GM10248 (cell line): ENCODE measurements around the gene SACM1L.

ENCODE experiments used
- CTCF ChIA-PET: fragments of 300-600 bp; sonication (Branson Sonifier 250); formaldehyde crosslinking; extraction: SDS; loops from one replicate; lab custom pipeline; 2021; ENCODE audit warnings: antibody characterized with exemption; lab: Yijun Ruan, JAX
- POLR2A ChIA-PET: fragments of 350-650 bp; sonication (Branson Sonifier 250); formaldehyde crosslinking; extraction: SDS; loops from one replicate; lab custom pipeline; 2020; ENCODE audit warnings: antibody characterized with exemption; lab: Yijun Ruan, JAX
- DNase-seq: peaks from one replicate; pipeline ENCODE4 v3.0.0; 2012; ENCODE audit errors: extremely low spot score
- TF ChIP-seq, protein P1 (sequence below): IDR thresholded peaks from 2 replicates; pipeline ENCODE4 v1.5.1; 2012; ENCODE audit warnings: mild to moderate bottlenecking, low read depth; ENCODE audit errors: extremely low read depth, missing control alignments, control extremely low read depth

Gene SACM1L

DNA sequence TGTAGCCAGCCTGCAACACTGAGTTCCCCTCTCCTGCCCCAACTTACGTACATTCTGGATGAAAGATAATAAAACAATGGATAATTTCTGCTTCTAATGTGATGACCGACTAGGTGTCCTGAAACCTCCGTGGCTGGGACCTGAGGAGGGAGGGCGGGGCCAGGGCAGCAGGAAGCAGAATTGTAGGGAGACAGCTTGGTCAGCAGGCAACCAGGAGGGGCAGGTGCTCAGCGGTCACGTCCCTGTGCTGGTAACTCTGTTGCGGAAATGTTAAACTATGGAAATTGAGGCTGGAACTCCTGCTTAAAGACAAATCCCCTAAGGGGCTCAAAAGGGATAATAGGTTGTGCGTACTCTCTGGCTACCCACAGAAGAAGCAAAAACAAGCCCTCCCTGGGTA, 76.8 kb downstream of the SACM1L start:
- TF ChIP-seq, protein P1, sequence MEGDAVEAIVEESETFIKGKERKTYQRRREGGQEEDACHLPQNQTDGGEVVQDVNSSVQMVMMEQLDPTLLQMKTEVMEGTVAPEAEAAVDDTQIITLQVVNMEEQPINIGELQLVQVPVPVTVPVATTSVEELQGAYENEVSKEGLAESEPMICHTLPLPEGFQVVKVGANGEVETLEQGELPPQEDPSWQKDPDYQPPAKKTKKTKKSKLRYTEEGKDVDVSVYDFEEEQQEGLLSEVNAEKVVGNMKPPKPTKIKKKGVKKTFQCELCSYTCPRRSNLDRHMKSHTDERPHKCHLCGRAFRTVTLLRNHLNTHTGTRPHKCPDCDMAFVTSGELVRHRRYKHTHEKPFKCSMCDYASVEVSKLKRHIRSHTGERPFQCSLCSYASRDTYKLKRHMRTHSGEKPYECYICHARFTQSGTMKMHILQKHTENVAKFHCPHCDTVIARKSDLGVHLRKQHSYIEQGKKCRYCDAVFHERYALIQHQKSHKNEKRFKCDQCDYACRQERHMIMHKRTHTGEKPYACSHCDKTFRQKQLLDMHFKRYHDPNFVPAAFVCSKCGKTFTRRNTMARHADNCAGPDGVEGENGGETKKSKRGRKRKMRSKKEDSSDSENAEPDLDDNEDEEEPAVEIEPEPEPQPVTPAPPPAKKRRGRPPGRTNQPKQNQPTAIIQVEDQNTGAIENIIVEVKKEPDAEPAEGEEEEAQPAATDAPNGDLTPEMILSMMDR = no peak
- POLR2A ChIA-PET = no interaction called here
- no peak for DNase-seq
- CTCF ChIA-PET = interaction anchor here (7.3 to 7.8 kb wide), 2 partner anchors 165 to 173 kb away, joined by 48 to 155 read pairs; no protein-coding TSS in a partner anchor

- POLR2A ChIA-PET = interaction anchor here (0.8 kb wide), 1 partner anchor 111 kb away, joined by 5 read pairs; no protein-coding TSS in a partner anchor
- DNase-seq = no peak
- CTCF ChIA-PET = interaction anchor here (1.6 to 9.9 kb wide), 4 partner anchors 9 to 307 kb away, joined by 3 to 73 read pairs (median 8); no protein-coding TSS in a partner anchor
These were observed 82.1 kb downstream of the SACM1L start for GRCh38 chr3:45771166-45771775.

DNA sequence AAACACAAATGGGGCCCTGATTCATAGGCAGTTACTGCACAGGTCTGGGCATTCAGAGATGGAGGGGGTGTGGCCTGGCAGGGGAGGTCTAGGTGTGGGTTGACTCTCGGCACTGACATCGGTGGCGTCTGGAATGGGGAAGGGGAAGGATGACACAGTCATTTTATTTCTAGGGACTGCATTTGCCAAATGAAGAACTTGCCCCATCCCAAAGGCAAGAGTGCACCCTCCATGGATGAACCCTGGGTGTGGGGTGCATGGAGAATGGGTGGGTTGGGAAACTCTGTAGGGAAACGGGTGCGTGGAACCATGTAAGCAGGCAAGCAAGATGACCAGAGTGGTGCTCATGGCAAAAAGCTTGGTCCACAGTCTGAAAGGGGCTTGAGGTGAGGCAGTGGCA, 82.6 kb downstream of the SACM1L start:
- TF ChIP-seq, protein P1 = no peak
- POLR2A ChIA-PET = no interaction called here
- DNase-seq = no peak
- CTCF ChIA-PET = interaction anchor here (1.6 to 9.9 kb wide), 4 partner anchors 10 to 306 kb away, joined by 3 to 73 read pairs (median 8); no protein-coding TSS in a partner anchor

More at GRCh38 chr3:45771166-45771775, 82.1 kb downstream of the SACM1L start:
- TF ChIP-seq, protein P1 = no peak

DNA sequence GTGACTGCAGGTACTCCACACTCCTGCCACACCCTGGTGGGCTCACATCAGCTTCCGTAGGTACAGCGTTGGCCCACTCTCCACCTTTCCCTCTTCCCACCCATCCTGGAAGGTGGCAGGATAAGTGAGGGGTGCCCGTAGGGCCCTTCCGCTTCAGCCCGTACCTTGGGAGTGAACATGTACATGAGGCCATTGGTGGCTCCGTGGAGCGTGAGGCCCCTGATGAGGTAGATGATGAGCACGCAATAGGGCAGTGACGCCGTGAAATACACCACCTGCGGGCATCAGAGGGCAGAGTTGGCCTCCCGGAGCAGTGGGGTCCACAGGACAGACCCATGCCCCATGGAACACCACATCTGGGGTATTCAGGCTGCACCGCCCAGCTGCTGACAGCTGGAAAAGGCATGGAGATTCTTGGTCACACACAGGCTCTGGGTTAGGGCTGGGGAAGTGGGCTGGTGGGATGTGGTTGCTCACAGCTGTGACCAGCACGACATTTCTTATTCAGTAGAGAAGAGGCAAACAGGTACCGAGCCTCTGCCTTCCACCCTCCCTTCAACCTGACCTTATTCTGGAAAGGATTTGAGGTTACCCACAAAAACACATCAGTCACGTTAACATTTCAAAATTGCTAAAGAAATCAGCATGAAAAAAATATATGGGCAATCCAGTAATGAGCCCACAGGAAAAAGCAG, 83.3 kb downstream of the SACM1L start:
- CTCF ChIA-PET = interaction anchor here (1.6 to 9.9 kb wide), 3 partner anchors 9 to 18 kb away, joined by 3 to 73 read pairs (median 4); no protein-coding TSS in a partner anchor
- no peak for DNase-seq

DNA sequence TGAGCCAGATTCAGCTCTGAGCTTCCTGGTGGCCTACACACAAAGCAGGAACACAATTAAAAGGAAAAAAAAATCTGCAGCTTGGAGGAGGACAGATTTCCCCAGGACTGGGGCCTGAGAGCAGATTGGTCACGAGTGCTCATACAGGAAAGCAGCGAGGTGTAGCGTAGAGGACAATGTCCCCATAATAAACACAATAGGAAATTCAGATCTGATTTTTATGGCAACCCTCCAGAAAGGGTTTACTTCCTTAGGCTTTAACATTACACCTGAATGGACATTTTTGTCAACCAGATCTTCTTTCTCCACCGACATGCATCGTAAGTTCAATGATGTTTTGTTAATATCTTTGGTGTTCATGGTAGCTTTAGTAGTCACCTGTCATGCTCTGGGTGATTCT, 83.9 kb downstream of the SACM1L start:
- TF ChIP-seq, protein P1 = no peak
- ChIA-PET POLR2A (no interaction called here), CTCF (interaction anchor here (1.6 to 9.9 kb wide), 2 partner anchors 11 to 18 kb away, joined by 4 to 73 read pairs; no protein-coding TSS in a partner anchor)
- DNase-seq = no peak

More for the DNA sequence above, 83.3 kb downstream of the SACM1L start:
- TF ChIP-seq, protein P1 = no peak
- POLR2A ChIA-PET = no interaction called here

GRCh38 chr3:45773714-45774449, 84.7 kb downstream of the SACM1L start:
- TF ChIP-seq, protein P1 = no peak
- DNase-seq = no peak
- ChIA-PET CTCF (interaction anchor here (1.0 to 9.9 kb wide), 6 partner anchors 12 to 155 kb away, joined by 3 to 73 read pairs (median 4); no protein-coding TSS in a partner anchor), POLR2A (interaction anchor here (0.6 kb wide), 1 partner anchor 124 kb away, joined by 3 read pairs; no protein-coding TSS in a partner anchor)
